ENCODE measurements around the gene THAP5.

- TF ChIP-seq CTCF (IDR thresholded peaks at IDR 0.05) (no peak), POLR2A (IDR thresholded peaks at IDR 0.05) (no peak)
Measured at GRCh38 chr7:108618056-108618455, 48.5 kb upstream of the THAP5 start.

All from thyroid gland (tissue), 4 donors.